Measurements from ENCODE around the gene IFITM5.
"Not testable (repeated sequence)": the region's sequence is repeated elsewhere in the genome, so short reads cannot be mapped to it uniquely, and the experiment has no call there.

Gene IFITM5

GRCh38 chr11:284105-285020 lies 15.0 kb downstream of the IFITM5 start:
- DNase-seq (ENCODE audit: low read depth in 2 of 2): no peak

GRCh38 chr11:283405-284104 lies 15.8 kb downstream of the IFITM5 start:
- no peak for DNase-seq (ENCODE audit: low read depth in 2 of 2)

GRCh38 chr11:282630-283360 lies 16.5 kb downstream of the IFITM5 start:
- DNase-seq (ENCODE audit: low read depth in 2 of 2): no peak

GRCh38 chr11:282171-282570 lies 17.2 kb downstream of the IFITM5 start:
- no peak for DNase-seq (ENCODE audit: low read depth in 2 of 2)

GRCh38 chr11:281486-282161 lies 17.7 kb downstream of the IFITM5 start:
- no peak for DNase-seq (ENCODE audit: low read depth in 2 of 2)

GRCh38 chr11:280706-281485 lies 18.4 kb downstream of the IFITM5 start:
- no peak for DNase-seq (ENCODE audit: low read depth in 2 of 2)

- DNase-seq (ENCODE audit: low read depth in 2 of 2): no peak
Observed at GRCh38 chr11:279966-280705, 19.2 kb downstream of the IFITM5 start.

- no peak for DNase-seq (ENCODE audit: low read depth in 2 of 2)
Observed at GRCh38 chr11:279040-279965, 20.0 kb downstream of the IFITM5 start.

GRCh38 chr11:278001-278951 lies 21.1 kb downstream of the IFITM5 start, which contains the start of gene NLRP6:
Gene NLRP6, plus strand, starts transcription at chr11:278407. Its CDS starts 163 bp downstream, at chr11:278570.
- no peak for DNase-seq (ENCODE audit: low read depth in 2 of 2)

- DNase-seq (ENCODE audit: low read depth in 2 of 2): no peak
Observed at GRCh38 chr11:276219-276618, 23.1 kb downstream of the IFITM5 start.

GRCh38 chr11:272931-273198 lies 26.5 kb downstream of the IFITM5 start:
- DNase-seq (ENCODE audit: low read depth in 2 of 2): no peak

GRCh38 chr11:272195-272930 lies 27.0 kb downstream of the IFITM5 start:
- DNase-seq (ENCODE audit: low read depth in 2 of 2): no peak

GRCh38 chr11:271319-271715 lies 28.0 kb downstream of the IFITM5 start:
- DNase-seq (ENCODE audit: low read depth in 2 of 2): no peak

GRCh38 chr11:270451-271318 lies 28.6 kb downstream of the IFITM5 start:
- DNase-seq (ENCODE audit: low read depth in 2 of 2): no peak

- DNase-seq (ENCODE audit: low read depth in 2 of 2): no peak
Observed at GRCh38 chr11:269146-269890, 30.0 kb downstream of the IFITM5 start.

GRCh38 chr11:268716-269145 lies 30.6 kb downstream of the IFITM5 start:
- DNase-seq (ENCODE audit: low read depth in 2 of 2): not testable (repeated sequence)
